SU-DHL-6 (cell line): Measurements from ENCODE around the gene MIGA1.

Experiments used
- H2AFZ ChIP-seq: fragments of 200-600 bp; sonication (generic); 2 replicates; pipeline ENCODE4 v1.6.1; 2014; ENCODE audit warnings: low read depth, mild to moderate bottlenecking, moderate library complexity, mixed read lengths, antibody characterized with exemption, low read length; ENCODE audit not compliant: severe bottlenecking
- H3F3A ChIP-seq: fragments of 200-600 bp; shearing (Covaris generic); 2 replicates; pipeline ENCODE4 v1.6.0; 2016; ENCODE audit warnings: antibody characterized with exemption, mild to moderate bottlenecking; ENCODE audit not compliant: insufficient read depth
- H3K27ac ChIP-seq: fragments of 200-600 bp; sonication (generic); 2 replicates; pipeline ENCODE4 v1.5.1; 2016; ENCODE audit warnings: low read depth, mild to moderate bottlenecking, low read length, moderate library complexity, mixed read lengths
- H3K27me3 ChIP-seq: fragments of 200-600 bp; sonication (generic), shearing (Covaris generic); 2 replicates; pipeline ENCODE4 v1.6.0; 2014; ENCODE audit warnings: mild to moderate bottlenecking, low read length
- H3K36me3 ChIP-seq: fragments of 200-600 bp; sonication (generic); 2 replicates; pipeline ENCODE4 v1.6.1; 2014; ENCODE audit warnings: mild to moderate bottlenecking, low read length, mixed read lengths
- H3K4me2 ChIP-seq: fragments of 300-600, 200-600 bp; shearing (Covaris generic), sonication (generic); 2 replicates; pipeline ENCODE4 v1.6.0; 2014; ENCODE audit warnings: low read length, low read depth, mild to moderate bottlenecking; ENCODE audit not compliant: poor library complexity, severe bottlenecking
- H3K4me3 ChIP-seq: fragments of 200-600 bp; sonication (generic); 2 replicates; pipeline ENCODE4 v1.5.1; 2014; ENCODE audit warnings: antibody characterized with exemption, low read length, mild to moderate bottlenecking, mixed read lengths; ENCODE audit not compliant: insufficient read depth, poor library complexity, severe bottlenecking
- H3K79me2 ChIP-seq: fragments of 200-600 bp; sonication (generic); 2 replicates; pipeline ENCODE4 v1.6.1; 2014; ENCODE audit warnings: mild to moderate bottlenecking, low read length, moderate library complexity; ENCODE audit not compliant: insufficient read depth
- H3K9ac ChIP-seq: fragments of 200-600 bp; sonication (generic); 2 replicates; pipeline ENCODE4 v1.7.0; 2014; ENCODE audit warnings: mild to moderate bottlenecking, low read length
- H3K9me2 ChIP-seq: fragments of 200-600 bp; sonication (generic); replicated peaks from 2 replicates; pipeline ENCODE4 v1.6.1; 2014; ENCODE audit warnings: low read length; ENCODE audit not compliant: insufficient read depth
- H3K9me3 ChIP-seq: fragments of 200-600 bp; sonication (generic); 2 replicates; pipeline ENCODE4 v1.6.1; 2014; ENCODE audit warnings: low read length, mixed read lengths; ENCODE audit not compliant: insufficient read depth
- H4K20me1 ChIP-seq: fragments of 200-600 bp; sonication (generic); 2 replicates; pipeline ENCODE4 v1.6.1; 2014; ENCODE audit warnings: low read depth, mild to moderate bottlenecking, antibody characterized with exemption, low read length, moderate library complexity, mixed read lengths
- EZH2phosphoT487 ChIP-seq: fragments of 200-600 bp; sonication (generic), shearing (Covaris generic); conservative IDR thresholded peaks from 2 replicates; pipeline ENCODE4 v1.6.1; 2018; ENCODE audit warnings: mild to moderate bottlenecking, antibody characterized with exemption, low read length, moderate library complexity, mixed read lengths
- TF ChIP-seq, protein P1 (sequence below): fragments of 200-600 bp; sonication (generic); IDR thresholded peaks from one replicate; pipeline ENCODE4 v1.5.1; 2017; ENCODE audit warnings: antibody characterized with exemption, mild to moderate bottlenecking, low read length, moderate library complexity; ENCODE audit not compliant: insufficient read depth, poor library complexity, severe bottlenecking

The MIGA1 gene

DNA sequence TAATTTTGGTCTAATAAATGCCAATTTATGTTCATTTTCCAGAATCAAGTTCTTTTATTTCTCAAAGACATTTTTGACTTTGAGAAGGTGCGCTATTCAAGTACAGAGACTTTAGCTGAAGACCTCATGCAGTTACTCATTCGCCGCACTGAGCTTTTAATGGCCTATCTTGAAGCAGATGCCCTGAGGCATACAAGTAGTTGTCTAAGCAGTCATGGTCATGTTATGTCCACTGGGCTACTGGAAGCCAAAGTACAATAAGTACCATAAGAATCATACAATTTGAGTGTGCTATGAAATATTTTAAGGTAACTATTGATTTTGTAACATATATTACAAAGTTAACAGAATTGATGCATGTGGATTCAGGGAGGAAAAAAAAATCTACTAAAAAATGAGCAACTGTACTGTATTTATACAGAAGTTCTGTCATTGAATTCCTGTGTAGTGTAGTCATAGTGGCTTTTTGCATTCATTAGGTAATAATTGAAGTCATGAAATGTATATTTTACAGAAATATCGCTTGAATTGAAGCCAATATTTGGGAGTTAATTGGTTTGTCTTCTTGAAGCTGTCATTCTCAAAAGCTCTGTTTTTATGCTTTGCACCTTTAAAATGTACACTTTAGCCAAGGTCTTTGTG lies 95.5 kb downstream of the MIGA1 start:
- Histone ChIP-seq H3K4me2 (no peak overlapping the region), H3K36me3 (no peaks in the 10 kb centered on the region), H3K9me3 (no peaks in the 10 kb centered on the region), H3F3A (peaks cover 18% of the 10 kb centered on the region; the same call in 1 of the 2 replicates), H3K27ac (no peak overlapping the region), H3K27me3 (no peaks in the 10 kb centered on the region), H3K9me2 (no peaks in the 10 kb centered on the region), H3K79me2 (no peaks in the 10 kb centered on the region), H3K9ac (no peak overlapping the region), H3K4me3 (no peak overlapping the region), H2AFZ (no peak overlapping the region), H4K20me1 (no peaks in the 10 kb centered on the region)
- TF ChIP-seq, protein P1, sequence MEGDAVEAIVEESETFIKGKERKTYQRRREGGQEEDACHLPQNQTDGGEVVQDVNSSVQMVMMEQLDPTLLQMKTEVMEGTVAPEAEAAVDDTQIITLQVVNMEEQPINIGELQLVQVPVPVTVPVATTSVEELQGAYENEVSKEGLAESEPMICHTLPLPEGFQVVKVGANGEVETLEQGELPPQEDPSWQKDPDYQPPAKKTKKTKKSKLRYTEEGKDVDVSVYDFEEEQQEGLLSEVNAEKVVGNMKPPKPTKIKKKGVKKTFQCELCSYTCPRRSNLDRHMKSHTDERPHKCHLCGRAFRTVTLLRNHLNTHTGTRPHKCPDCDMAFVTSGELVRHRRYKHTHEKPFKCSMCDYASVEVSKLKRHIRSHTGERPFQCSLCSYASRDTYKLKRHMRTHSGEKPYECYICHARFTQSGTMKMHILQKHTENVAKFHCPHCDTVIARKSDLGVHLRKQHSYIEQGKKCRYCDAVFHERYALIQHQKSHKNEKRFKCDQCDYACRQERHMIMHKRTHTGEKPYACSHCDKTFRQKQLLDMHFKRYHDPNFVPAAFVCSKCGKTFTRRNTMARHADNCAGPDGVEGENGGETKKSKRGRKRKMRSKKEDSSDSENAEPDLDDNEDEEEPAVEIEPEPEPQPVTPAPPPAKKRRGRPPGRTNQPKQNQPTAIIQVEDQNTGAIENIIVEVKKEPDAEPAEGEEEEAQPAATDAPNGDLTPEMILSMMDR, result no peak
- no peak for TF ChIP-seq EZH2phosphoT487

DNA sequence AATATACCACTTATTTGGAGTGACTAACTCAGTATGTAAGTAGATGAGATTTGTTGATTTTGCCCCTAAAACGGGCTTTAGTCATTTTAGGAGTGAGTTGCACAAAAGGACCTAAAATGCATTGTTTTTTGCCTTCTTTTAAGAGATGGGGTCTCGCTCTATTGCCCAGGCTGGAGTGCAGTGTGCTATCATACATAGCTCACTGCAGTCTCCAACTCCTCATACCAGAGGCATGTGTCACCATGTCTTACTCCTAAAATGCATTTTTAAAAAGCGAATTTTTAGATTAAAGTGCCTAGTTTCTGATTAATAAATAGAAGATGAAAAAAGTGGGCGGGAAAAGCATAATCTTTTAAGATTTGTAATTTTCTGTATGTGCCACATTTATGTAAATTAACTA lies 97.4 kb downstream of the MIGA1 start:
- H3F3A ChIP-seq, result peaks cover 18% of the 10 kb centered on the region; the same call in 1 of the 2 replicates
- no peaks in the 10 kb centered on the region for H3K79me2 ChIP-seq
- no peaks in the 10 kb centered on the region for H3K9me2 ChIP-seq
- no peak overlapping the region for H3K9ac ChIP-seq
- H3K36me3 ChIP-seq, result no peaks in the 10 kb centered on the region
- no peaks in the 10 kb centered on the region for H3K9me3 ChIP-seq
- H3K27ac ChIP-seq, result no peak overlapping the region
- no peaks in the 10 kb centered on the region for H3K27me3 ChIP-seq
- TF ChIP-seq, protein P1, result no peak
- H3K4me2 ChIP-seq, result no peak overlapping the region
- no peak overlapping the region for H2AFZ ChIP-seq
- no peaks in the 10 kb centered on the region for H4K20me1 ChIP-seq
- H3K4me3 ChIP-seq, result no peak overlapping the region

DNA sequence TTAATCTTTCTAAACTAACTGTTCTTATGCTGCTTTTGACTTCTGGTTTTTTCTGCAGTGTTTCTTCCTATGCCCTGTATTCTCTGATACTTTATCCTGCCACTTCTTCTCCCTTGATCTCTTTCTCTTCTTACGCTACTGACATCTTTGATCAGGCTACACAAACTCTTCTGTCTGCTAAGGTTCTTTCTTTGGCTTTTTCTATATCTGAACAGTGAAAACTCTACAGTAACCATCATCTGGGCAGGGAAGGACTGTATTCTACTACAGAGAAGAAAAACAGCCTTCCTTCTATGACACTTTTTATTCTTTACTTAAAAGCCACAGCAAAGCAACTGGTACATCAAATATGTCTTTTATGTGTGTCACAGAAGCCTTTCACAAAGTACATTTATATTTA lies 101.6 kb downstream of the MIGA1 start:
- H3K9me2 ChIP-seq, result no peaks in the 10 kb centered on the region
- H3K27ac ChIP-seq, result no peak overlapping the region
- H3K9me3 ChIP-seq, result no peaks in the 10 kb centered on the region
- H3K9ac ChIP-seq, result no peak overlapping the region
- H3K36me3 ChIP-seq, result no peaks in the 10 kb centered on the region
- TF ChIP-seq EZH2phosphoT487, result no peak
- TF ChIP-seq, protein P1, result no peak
- H3K79me2 ChIP-seq, result no peaks in the 10 kb centered on the region
- H2AFZ ChIP-seq, result no peak overlapping the region
- H3F3A ChIP-seq, result peaks cover 4% of the 10 kb centered on the region; the same call in 1 of the 2 replicates
- no peak overlapping the region for H3K4me2 ChIP-seq
- H4K20me1 ChIP-seq, result no peaks in the 10 kb centered on the region
- no peaks in the 10 kb centered on the region for H3K27me3 ChIP-seq
- no peak overlapping the region for H3K4me3 ChIP-seq
